NCI-H748 (cell line): ENCODE measurements around the gene TRDN.
A peak's percentile ranks its signal among the peaks of the same experiment; 100 is the strongest.
"Not testable (repeated sequence)": the region's sequence is repeated elsewhere in the genome, so short reads cannot be mapped to it uniquely, and the experiment has no call there.

Experiments
- DNase-seq: peaks from one replicate; lab custom pipeline; 2025; ENCODE audit not compliant: unreplicated experiment; lab: John Stamatoyannopoulos, UW

Gene TRDN

GRCh38 chr6:123635144-123635543 lies 1.6 kb downstream of the TRDN start:
- no peak for DNase-seq

- no peak for DNase-seq
Observed at GRCh38 chr6:123632641-123633040, 4.1 kb downstream of the TRDN start.

- DNase-seq = no peak
Observed at GRCh38 chr6:123629258-123629941, 7.3 kb downstream of the TRDN start.

- DNase-seq = no peak
Observed at GRCh38 chr6:123625696-123626095, 11.1 kb downstream of the TRDN start.

- DNase-seq = no peak
Observed at GRCh38 chr6:123622780-123623179, 14.0 kb downstream of the TRDN start.

- no peak for DNase-seq
Observed at GRCh38 chr6:123619156-123619555, 17.6 kb downstream of the TRDN start.

GRCh38 chr6:123616942-123617341 lies 19.8 kb downstream of the TRDN start:
- DNase-seq = no peak

GRCh38 chr6:123616016-123616415 lies 20.7 kb downstream of the TRDN start:
- DNase-seq = no peak

- no peak for DNase-seq
Observed at GRCh38 chr6:123610779-123611178, 26.0 kb downstream of the TRDN start.

GRCh38 chr6:123604067-123604466 lies 32.7 kb downstream of the TRDN start:
- DNase-seq = peak; percentile 69

GRCh38 chr6:123598011-123598410 lies 38.7 kb downstream of the TRDN start:
- DNase-seq = no peak

- DNase-seq = no peak
Observed at GRCh38 chr6:123594776-123595175, 42.0 kb downstream of the TRDN start.

GRCh38 chr6:123592426-123592825 lies 44.3 kb downstream of the TRDN start:
- no peak for DNase-seq

- DNase-seq = no peak
Observed at GRCh38 chr6:123589973-123590372, 46.8 kb downstream of the TRDN start.

- DNase-seq = no peak
Observed at GRCh38 chr6:123589317-123589716, 47.4 kb downstream of the TRDN start.

- DNase-seq = no peak
Observed at GRCh38 chr6:123588546-123588895, 48.2 kb downstream of the TRDN start.

GRCh38 chr6:123587838-123588545 lies 48.8 kb downstream of the TRDN start:
- DNase-seq = no peak

GRCh38 chr6:123587407-123587806 lies 49.3 kb downstream of the TRDN start:
- not testable (repeated sequence) for DNase-seq

- no peak for DNase-seq
Observed at GRCh38 chr6:123580331-123580730, 56.4 kb downstream of the TRDN start.

- DNase-seq = no peak
Observed at GRCh38 chr6:123575188-123575587, 61.6 kb downstream of the TRDN start.

GRCh38 chr6:123570813-123571684 lies 65.7 kb downstream of the TRDN start:
- peak; percentile 54 for DNase-seq

GRCh38 chr6:123569575-123569974 lies 67.2 kb downstream of the TRDN start:
- DNase-seq = no peak
